HG03095 (cell line): ENCODE measurements around the gene ASB15.
"Not testable (repeated sequence)": the region's sequence is repeated elsewhere in the genome, so short reads cannot be mapped to it uniquely, and the experiment has no call there.

Experiments
- ATAC-seq: cut with Tn5 transposase; IDR thresholded peaks from one replicate; pipeline ENCODE4 v1.9.1; 2021; ENCODE audit warnings: moderate library complexity; ENCODE audit not compliant: unreplicated experiment

Gene ASB15

GRCh38 chr7:123634011-123634573 is 32.5 kb downstream of the ASB15 start:
- not testable (repeated sequence) for ATAC-seq

- ATAC-seq = no peak
Measured at GRCh38 chr7:123635551-123636359, 34.1 kb downstream of the ASB15 start.

GRCh38 chr7:123637203-123637602 is 35.6 kb downstream of the ASB15 start:
- no peak for ATAC-seq

- ATAC-seq = no peak
Measured at GRCh38 chr7:123637878-123638277, 36.3 kb downstream of the ASB15 start.

GRCh38 chr7:123639631-123640030 is 38.0 kb downstream of the ASB15 start:
- no peak for ATAC-seq

GRCh38 chr7:123640583-123640982 is 39.0 kb downstream of the ASB15 start:
- no peak for ATAC-seq

GRCh38 chr7:123641901-123642300 is 40.3 kb downstream of the ASB15 start:
- no peak for ATAC-seq

GRCh38 chr7:123643495-123644441 is 42.1 kb downstream of the ASB15 start:
- ATAC-seq = no peak

GRCh38 chr7:123645516-123645915 is 43.9 kb downstream of the ASB15 start:
- ATAC-seq = no peak

GRCh38 chr7:123647106-123647730 is 45.6 kb downstream of the ASB15 start:
- ATAC-seq = no peak

- no peak for ATAC-seq
Measured at GRCh38 chr7:123649964-123650363, 48.3 kb downstream of the ASB15 start.

- no peak for ATAC-seq
Measured at GRCh38 chr7:123650595-123650994, 49.0 kb downstream of the ASB15 start.

GRCh38 chr7:123652406-123652805 is 50.8 kb downstream of the ASB15 start:
- ATAC-seq = no peak

- no peak for ATAC-seq
Measured at GRCh38 chr7:123653162-123653561, 51.5 kb downstream of the ASB15 start.

- no peak for ATAC-seq
Measured at GRCh38 chr7:123655614-123656013, 54.0 kb downstream of the ASB15 start, which contains the start of gene LMOD2. TSS of gene LMOD2 (plus strand) at chr7:123655866. CDS start at chr7:123655964, 98 bp downstream.

- no peak for ATAC-seq
Measured at GRCh38 chr7:123656544-123657303, 55.1 kb downstream of the ASB15 start.

- no peak for ATAC-seq
Measured at GRCh38 chr7:123657304-123657685, 55.7 kb downstream of the ASB15 start.

GRCh38 chr7:123658023-123658422 is 56.4 kb downstream of the ASB15 start:
- ATAC-seq = no peak

- no peak for ATAC-seq
Measured at GRCh38 chr7:123660514-123661354, 59.1 kb downstream of the ASB15 start.
